ENCODE measurements around the gene SMURF2.
"Not testable (repeated sequence)": the region's sequence is repeated elsewhere in the genome, so short reads cannot be mapped to it uniquely, and the experiment has no call there.

Gene SMURF2

DNA sequence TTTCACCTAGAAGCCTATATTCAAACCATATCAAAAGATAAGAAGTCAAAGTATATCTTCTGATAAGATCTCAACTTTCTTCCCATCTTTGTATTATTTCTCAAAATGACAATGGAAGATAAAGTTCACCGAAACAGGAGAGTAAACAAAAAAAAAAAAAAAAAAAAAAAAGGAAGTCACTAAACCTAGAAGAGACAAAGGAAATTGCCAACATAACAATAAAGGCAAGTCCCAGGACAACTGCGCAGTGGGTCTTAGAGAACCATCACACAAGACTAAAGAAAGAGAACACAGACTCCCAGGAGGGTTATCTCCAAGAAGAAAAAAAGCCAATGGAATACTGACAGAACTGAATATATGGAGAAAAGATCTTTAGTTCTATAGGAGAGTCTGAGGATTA is 65.7 kb downstream of the SMURF2 start:
- DNase-seq (ENCODE audit: low spot score) = no peak

DNA sequence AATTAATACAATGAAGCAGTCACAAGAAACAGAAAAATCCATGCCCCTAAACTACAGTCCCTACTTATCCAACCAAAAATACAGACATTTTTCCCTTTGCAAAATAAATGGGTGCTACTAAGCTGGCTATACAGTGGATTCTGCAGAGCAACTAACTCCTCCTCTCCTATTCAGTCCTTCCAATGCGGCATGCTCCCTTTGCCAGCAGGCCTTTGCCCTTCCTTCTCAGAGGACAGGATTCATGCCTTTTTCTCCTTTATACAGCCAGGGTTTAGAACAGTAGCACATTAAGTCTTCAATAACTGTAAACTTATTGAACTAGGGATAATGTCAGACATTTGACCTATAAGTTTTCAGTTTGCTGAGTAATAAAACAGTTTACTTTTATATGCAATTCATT is 70.2 kb downstream of the SMURF2 start:
- DNase-seq (ENCODE audit: low spot score) = no peak

DNA sequence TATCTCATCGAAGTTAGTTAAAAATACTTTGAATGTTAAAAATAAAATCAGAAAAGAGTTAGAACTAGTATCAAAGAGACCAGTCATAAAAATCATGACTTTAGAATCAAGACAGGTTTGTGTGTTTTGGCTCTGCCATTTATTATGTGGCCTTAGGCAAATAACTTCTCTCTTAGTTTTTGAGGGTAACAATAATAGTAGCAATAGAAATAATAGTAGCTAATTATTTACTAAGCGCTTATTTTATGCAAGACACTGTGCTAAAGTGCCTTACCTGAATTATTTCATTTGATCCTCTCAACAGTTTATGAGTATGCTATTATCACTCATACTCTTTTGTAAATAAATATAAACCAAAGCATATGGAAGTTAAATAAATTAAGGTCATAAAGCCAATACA is 77.0 kb downstream of the SMURF2 start:
- no peak for DNase-seq (ENCODE audit: low spot score)

DNA sequence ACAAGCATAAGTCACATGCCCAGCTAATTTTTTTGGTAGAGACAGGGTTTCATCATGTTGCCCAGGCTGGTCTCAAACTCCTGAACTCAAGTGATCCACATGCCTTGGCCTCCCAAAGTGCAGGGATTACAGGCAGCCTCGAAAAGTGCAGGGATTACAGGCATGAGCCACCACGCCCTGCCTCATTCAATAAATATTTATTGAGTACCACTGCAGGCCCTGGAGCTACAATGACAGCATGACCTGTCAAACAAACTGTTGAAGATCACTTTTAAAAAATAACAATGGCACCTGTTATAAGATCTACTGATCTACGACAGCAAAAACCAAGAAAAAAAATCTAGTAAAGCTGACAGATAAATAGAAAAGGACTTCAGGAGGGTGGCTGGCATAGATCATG is 79.1 kb downstream of the SMURF2 start:
- DNase-seq (ENCODE audit: low spot score) = no peak

DNA sequence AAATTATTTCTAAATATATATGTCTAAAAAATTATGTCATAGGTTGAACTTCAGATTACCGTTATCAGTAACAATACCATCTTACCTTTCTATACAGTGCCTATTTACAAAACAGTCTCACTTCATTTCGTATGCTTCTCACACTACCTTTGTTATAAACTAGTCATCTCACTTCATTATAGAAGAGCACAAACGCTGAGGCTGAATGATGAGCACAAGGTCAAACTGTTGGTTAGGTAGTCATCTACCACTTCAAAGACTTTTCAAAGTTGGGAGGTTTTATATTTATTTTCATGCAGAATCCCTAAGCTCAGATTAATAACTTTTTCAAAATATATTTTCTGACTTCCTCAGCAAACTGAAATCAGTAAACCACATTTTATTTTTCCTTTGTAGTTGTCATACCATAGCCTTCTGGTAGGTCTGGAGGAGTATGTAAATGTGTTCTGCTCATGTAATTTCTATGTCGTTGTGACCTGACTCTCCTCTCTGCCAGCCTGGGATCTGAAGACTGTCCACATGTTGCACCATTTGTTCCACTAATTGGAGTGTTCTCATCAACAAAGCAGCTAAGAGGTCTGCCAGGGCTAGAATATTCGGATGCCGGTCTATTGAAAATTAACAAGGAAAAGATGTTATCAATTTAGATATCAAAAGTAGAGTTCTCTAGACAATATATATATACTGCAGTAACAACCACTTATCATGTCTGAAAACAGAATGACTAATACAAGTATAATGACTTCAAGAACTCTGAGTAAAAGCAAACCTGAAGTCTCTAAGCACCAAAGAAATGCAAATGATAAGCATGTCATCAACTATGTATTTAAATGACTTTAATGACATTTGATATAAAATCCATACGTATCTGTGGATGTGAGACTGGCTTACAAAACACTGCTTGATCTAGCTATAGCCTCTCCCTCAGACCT is 81.5 kb downstream of the SMURF2 start:
- DNase-seq (ENCODE audit: low spot score) = no peak

DNA sequence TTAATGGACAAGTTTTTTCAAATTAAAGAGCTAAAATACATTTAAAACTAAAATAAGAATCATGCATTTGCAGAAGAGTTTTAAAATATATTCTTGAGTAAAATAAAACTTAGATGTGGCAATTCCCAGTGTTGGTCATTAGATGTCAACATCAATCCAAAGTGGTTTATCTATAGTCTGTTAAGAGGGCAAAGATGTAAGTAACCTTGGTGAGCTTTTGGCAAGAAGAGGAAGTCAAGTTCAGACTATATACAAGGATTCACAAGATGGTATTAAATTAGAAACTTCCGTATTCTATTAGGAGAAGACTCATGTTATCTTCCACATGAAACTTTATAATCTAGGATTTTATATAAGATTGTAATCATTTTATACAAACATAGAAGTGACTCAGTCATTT is 82.2 kb downstream of the SMURF2 start:
- DNase-seq (ENCODE audit: low spot score) = no peak

DNA sequence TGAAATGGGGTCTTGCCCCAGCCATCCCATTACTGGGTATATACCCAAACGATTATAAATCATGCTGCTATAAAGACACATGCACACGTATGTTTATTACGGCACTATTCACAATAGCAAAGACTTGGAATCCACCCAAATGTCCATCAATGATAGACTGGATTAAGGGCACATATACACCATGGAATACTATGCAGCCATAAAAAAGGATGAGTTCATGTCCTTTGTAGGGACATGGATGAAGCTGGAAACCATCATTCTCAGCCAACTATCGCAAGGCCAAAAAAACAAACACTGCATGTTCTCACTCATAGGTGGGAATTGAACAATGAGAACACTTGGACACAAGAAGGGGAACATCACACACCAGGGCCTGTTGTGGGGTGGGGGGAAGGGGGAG is 85.1 kb downstream of the SMURF2 start:
- not testable (repeated sequence) for DNase-seq (ENCODE audit: low spot score)

DNA sequence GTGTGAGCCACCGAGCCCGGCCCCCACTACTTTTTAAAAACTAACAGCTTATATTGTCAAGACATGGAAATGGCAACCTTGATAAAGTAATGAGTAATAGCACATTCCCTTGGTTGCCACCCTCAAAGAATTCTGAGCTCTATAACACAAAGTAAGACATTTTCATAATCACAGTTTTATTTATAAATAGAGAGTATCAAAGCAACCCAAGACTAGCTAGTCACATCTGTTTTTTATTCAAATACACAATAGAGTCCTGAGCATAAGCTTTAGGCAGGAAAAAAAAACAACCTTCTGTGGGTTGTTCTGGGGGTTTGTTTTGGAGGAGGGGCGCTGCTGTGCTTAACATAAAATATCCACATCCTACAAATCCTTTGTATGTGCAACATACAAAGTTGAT is 86.7 kb downstream of the SMURF2 start:
- no peak for DNase-seq (ENCODE audit: low spot score)

DNA sequence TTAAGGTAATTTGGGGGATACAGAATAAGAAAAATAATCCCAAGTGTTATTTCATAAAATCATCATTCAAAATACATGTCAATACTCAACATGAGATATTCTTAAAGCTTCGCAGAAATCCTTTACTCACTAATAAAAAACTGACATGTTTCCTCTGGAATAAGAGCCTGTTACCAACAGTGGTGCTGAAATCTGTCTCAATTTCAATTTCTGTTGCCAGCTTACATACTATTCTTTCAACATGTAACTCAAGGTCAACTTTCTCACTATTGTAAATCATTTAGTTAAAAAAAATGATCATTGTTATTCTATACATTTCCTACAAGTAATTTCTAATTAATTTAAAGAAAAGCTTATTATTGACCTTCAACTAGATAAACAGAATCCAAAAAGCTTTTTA is 87.5 kb downstream of the SMURF2 start:
- no peak for DNase-seq (ENCODE audit: low spot score)

DNA sequence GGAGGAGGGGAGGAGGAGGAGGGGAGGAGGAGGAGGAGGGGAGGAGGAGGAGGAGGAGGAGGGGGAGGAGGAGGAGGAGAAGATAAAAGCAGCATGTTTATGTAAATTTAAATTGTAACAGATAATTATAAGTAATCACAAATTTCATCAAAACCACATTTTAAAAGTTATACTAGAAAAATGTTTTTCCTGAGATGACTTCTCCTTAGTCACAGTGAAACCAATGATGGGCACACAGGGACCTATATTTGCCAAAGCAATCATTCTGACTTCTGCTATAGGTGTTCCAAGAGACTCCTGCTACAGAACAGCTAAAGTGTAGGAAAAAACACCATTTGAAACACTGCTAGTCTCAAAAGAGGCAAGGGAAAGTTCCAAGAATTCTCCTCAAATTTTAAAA is 88.9 kb downstream of the SMURF2 start:
- DNase-seq (ENCODE audit: low spot score) = no peak

DNA sequence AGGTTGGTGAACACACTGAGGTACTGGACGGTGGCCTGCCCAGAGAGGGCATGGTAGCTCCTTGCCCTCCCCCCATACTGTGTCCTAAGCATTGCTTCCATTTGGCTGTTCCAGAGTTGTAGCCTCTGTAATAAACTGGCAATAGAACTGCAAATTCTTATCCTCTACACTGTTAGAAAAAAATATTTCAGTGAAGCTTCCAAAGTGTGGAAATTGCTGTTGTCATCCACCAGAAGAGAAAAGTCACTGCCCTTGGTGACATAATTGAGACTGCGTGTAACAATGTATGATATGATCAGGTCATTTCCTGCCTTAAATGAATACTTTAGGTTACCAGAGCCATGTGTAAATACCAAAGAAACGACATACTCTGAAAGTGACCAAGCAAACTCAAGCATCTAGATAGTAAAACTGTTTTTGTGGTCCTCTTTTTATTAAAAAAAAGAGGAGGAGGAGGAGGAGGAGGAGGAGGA is 89.4 kb downstream of the SMURF2 start:
- peak; percentile 50 for DNase-seq (ENCODE audit: low spot score)

DNA sequence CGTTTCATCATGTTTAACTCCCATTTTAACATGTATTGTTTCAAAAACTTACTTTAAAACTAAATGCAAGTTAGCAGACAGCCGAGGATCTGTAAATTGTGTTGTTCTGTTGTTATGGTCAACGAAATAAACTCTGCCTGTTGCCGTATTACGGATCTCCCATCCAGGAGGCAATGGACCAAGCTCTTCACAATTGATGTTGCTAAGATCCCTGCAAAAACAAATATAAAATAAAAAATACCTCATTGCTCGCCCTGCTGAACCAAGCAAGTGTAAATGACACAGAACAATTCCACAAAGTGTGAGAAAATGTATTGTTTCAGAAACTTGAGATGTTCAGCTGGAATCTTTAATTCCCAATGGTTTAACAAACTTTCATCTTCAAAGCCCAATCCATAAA is 90.4 kb downstream of the SMURF2 start:
- DNase-seq (ENCODE audit: low spot score) = no peak

DNA sequence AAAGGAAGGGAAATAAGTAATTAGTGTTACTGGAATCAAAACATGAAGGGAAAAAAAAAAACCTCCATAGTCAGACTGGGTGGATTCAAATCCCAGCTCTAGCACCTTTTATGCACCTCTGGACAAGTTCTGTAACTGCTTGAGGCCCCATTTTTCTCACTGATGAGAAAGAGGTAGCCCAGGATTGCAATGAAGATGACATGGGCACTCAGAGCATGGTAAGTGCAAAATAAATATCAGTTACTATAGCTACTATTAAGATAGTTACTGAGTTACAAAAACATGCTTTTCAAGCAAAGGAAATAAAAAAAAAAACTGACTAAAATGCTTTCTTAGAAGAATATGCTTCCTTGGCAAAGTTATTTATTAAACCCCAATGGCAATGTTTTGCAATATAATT is 96.5 kb downstream of the SMURF2 start:
- DNase-seq (ENCODE audit: low spot score) = no peak

DNA sequence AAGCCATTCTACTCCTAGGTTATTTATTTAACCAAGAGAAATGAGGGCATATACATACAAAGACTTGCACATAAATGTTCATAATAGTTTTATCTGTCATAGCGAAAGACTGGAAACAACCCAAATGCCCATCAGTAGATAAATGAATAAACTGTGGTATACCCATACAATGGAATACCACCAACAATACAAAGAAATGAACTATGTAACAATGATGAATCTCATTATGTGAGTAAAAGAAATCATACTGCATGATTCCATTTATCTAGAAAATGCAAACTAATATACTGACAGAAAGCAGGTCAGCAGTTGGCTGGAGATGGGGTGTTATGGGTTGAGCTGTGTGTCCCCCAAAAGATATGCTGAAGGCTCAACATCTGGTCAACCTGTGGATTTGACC is 98.0 kb downstream of the SMURF2 start:
- DNase-seq (ENCODE audit: low spot score) = no peak

DNA sequence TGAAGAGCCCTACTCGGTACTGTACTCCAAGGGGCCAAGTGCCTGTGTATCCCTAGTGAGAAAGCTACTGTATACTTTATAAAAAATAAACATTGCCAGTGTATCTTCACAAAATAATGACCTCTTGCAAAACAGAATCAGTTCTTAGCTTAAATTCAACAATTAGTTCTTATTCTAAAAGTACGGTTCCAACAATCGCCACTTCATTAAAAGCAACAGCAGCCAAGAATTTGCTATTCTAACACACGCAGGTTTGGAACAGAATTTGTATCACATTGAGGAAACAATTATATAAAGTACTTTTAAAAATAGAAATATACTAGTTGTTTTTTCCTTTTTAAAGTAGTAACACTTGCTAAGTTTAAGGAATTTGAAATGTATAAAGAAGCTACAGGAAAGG is 106.8 kb downstream of the SMURF2 start:
- no peak for DNase-seq (ENCODE audit: low spot score)

DNA sequence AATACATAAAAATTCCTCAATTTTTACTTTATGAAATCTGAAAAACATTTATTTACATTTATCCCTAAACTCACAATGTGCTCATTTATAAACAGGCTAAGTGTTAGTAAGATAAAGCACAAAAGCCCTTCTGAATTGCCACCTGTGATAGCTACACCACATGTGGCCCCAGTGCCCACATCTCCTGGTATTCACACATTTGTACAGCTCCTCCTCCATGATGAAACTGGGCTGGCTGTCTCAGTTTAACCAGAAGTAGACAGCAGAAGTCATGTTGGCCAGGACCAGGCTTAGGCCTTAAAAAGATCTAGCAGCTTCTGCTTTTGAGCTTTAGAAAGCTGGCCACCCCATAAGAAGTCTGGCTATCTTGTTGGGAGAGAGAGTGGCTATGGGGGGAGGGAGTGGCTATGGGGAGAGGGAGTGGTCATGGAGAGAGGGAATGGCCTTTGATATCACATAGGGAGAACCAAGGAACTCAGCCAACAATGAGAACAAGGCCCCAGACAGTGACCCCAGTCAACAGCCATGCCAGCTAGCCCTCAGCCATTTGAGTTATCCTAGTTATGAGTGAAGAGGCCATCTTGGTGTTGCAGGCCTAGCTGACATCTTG is 108.0 kb downstream of the SMURF2 start:
- no peak for DNase-seq (ENCODE audit: low spot score)

DNA sequence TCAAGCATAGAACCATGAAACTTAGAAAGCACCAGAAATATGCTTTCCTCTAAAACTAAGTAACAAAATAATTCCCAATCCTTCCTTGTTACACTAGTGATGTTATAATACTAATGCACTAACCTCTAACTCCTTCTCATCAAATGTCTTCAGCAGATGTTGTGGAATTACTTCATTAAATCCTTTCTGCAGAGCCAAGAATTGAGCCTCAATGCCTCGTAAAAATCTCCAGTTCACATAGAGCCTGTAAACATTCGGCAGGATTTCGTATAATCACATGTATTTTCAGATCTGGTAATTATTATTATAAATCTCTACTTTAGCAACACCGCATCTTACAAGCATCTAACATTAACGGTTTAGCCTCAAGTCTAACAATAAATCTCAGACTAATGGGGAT is 110.6 kb downstream of the SMURF2 start:
- no peak for DNase-seq (ENCODE audit: low spot score)

DNA sequence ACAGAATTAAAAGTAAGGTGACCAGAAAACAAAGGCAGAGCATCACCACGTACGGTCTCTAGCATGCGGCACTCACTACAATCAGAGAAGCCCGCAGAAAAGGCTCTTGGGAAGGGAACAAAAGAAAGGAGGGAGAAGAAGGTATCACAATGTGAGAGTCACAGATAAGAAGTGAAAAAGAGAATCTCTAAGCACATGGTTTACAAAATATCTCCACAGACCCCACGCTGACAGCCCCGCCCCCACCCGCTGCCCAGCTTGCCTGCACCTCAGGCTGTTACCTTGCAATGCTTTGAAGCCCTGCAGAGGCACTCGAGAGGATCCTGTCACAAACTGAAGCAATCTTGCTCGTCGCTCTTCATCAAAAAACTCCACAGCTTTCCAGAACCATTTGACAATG is 114.8 kb downstream of the SMURF2 start:
- no peak for DNase-seq (ENCODE audit: low spot score)

DNA sequence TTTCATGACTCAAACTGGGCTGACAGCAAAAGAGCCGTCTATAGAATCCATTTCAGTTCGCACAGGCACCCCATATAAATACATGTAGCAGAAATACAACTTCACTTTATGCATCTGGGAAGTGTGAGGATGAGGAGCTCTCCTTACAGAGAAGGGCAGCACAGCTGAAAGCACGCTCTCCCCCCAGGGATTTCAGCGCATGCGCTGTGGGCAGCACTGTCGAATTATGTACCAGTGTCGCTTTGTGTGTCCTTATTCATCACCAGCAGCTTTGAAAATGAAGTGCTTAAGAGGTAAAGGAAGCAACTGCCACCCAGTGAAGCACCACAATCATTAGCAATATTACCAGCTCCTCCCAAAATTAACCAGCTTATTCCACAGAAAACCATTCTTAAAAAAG is 115.4 kb downstream of the SMURF2 start:
- DNase-seq (ENCODE audit: low spot score) = no peak

DNA sequence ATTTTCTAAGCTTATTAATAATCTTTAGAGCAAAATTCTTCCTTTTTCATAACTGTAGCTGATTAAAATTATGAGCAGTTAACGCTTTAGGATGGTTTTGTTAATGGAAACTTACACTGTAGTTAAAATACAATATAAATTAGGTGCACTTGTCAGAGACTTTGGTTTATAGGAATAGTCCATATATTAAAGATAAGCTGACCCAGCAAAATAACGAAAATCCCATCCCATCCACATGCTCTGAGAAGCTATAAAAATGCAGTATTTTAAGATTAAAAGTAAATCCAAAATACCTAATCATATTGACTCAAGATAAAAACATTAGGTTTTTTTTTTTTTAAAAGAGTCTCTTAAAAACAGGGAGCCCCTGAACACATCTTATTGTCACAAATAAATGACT is 117.4 kb downstream of the SMURF2 start:
- no peak for DNase-seq (ENCODE audit: low spot score)

DNA sequence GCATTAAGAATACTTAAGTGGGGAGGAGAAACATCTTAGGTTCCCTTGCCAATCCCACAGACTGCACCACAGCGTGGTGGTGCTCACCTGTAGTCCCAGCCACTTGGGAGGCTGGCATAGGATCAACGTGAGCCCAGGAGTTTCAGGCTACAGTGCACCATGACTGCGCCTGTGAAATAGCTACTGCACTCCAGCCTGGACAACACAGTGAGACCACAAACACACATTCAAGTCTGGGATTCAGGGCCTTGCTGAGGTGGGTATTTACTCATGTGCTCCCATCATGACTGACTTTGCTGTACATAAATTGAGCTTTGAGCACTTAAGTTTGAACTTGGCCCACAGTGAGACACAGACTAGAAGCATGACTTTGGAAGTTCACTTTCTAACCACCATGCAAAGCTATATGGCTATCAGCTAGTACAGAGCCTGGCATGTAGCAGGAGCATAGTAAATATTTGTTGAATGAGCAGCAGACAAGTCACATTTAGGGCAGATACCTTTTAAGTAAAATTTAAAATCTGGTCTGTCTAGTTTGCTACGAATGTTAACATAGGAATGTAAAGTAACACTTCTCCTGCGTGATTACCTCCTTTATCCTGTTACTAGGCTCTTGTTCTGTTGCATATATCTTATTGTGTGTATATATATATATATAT is 121.9 kb downstream of the SMURF2 start:
- DNase-seq (ENCODE audit: low spot score) = no peak

DNA sequence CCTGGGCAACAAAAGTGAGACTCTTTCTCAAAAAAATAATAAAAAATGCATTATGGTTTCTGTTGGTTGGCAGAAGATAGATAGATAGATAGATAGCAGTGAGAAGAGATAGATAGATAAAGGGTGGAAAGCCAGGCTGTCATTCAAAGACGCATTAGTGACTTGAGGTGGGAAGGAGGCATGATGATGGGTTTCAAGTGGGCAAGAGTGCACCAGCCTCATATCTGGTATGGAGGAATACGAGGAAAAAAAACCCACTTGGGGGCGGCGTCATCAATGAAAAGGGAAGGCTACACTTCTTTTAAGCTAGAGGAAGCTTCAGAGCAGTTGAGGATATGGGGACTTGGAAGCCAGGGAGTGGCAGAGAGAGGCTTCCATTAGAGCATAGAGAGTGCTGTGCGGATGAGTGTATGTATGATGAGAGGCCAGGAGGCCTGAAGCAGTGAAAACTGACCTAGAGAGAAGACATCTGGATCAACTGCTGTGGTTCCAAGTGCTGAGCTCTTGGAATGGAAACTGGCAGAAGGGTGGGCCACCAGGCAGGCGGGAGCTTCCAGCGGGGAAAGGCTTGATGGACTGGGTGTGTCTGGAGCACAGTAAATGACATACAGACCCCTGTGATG is 123.5 kb downstream of the SMURF2 start:
- DNase-seq (ENCODE audit: low spot score) = no peak

DNA sequence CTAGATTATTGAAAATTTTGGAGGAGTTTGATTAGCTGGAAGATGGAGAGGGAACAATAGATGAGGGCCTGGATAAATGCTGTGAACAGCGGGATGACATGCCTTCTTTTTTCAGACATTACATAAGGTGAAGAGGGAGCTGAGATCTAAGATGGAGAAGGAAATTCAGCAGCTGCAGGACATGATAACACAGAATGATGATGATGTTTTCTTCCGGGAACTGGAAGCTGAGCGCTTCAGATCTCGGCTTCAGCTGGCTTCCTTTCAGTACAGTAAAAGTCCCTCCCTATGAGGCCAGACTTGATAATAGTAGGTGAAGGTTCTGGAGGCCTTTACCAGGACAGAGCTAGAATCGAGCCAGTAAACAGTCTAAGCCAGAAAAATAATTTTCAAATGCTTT is 124.6 kb downstream of the SMURF2 start:
- DNase-seq (ENCODE audit: low spot score) = no peak

Measured in GM03348 (cell line).